HG02973 (cell line): ENCODE data around the gene PTGDS.

ENCODE experiments used
- ATAC-seq: cut with Tn5 transposase; IDR thresholded peaks from one replicate; pipeline ENCODE4 v1.9.1; 2021; ENCODE audit warnings: moderate library complexity; ENCODE audit not compliant: unreplicated experiment

Gene PTGDS

GRCh38 chr9:136972335-136972734, 5.0 kb upstream of the PTGDS start:
- ATAC-seq = no peak

DNA sequence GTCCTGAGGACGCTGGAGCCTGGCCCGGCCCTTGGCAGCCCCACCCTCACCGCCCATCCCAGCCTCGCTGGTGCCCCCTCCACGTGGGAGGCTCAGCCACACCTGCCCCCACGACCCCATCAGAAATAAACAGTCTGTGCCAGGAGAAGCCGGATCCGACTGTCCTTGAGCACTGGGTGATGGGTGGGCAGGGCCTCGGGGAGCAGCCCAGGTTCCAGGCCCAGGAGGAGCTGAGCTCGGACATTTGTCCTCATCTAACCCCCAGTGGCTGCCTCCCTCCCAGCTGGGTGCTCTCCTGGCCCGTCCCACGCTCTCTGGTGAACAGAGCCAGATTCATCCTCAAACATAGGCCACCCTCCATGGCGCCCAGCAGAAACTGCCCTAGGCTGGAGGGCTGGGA, 4.6 kb upstream of the PTGDS start:
- ATAC-seq = no peak

DNA sequence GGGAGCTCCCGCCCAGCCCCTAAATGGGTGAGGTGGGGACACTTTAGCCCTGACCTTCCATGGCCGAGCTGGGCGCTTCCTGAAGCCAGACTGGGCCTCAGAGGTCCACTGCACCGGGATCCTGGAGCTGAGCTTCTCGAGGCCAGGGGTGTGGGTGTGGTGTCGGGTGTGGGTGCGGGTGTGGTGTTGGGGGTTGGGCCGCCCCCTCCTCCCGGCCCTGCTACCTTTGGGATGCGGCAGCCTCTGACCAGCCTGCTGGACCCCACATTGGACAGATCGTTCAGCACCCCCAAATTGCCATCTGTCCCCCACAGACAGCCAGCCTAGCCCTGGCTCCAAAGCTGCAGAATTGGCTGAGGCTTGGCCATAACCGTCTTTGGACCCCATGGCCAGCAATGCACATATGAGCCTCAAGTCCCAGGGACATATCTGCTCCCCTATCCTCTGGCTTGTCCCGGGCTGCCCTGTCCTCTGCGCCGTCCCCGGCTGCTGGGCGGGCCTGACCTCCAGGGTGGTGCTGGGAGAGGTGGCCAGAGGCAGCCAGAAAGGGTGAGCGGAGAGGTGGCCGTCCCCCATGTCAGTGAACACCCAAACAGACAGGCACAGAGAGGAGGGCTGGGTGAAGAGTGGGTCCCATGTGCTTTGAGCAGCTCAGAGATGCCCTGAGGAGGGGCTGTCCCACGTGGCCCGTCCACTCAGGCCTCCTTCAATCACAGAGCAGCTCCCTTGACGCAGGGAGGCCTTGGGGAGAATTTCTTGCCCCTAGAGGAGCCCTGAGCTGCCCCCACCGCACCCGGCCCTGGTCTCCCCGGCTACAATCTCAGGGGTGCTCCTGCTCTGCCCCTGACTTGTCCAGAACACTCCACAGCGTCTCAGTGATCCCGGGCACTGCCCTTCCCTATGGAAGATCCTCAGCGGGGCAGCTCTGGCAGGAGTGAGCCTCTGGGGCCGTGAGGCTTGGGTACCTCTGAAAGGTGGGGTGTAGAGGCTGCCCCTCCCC, 3.4 kb upstream of the PTGDS start:
- no peak for ATAC-seq

- ATAC-seq = no peak
Observed at GRCh38 chr9:136974817-136975535, 2.3 kb upstream of the PTGDS start.

- no peak for ATAC-seq
Observed at GRCh38 chr9:136975644-136976043, 1.7 kb upstream of the PTGDS start.

- ATAC-seq = no peak
Observed at GRCh38 chr9:136977649-136978072, 357 bp downstream of the PTGDS start.

- no peak for ATAC-seq
Observed at GRCh38 chr9:136978073-136978864, 965 bp downstream of the PTGDS start.

DNA sequence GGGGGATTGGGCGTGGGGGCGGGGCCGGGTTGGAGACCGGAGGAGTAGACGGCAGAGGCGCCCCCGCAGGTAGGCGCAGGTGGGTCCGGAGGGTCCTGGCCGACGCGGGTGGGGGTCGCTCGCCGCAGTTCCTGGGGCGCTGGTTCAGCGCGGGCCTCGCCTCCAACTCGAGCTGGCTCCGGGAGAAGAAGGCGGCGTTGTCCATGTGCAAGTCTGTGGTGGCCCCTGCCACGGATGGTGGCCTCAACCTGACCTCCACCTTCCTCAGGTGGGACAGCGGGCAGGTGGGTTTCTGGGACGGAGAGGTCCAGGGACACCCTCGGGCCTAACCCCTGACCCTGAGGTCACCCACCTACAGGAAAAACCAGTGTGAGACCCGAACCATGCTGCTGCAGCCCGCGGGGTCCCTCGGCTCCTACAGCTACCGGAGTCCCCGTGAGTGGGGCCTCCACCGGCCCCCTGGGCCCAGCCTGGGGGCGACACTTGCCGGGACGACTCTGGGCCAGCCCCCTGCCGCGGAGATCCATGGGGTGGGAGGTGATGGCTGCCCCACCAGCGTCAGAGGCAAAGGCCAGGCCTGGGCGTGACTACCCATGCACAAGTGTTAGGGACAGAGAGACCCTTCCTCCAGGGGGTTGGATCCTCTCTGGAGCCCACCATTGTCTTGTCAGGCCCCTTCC, 1.7 kb downstream of the PTGDS start:
- no peak for ATAC-seq

- ATAC-seq = no peak
Observed at GRCh38 chr9:136979769-136980587, 2.7 kb downstream of the PTGDS start.

DNA sequence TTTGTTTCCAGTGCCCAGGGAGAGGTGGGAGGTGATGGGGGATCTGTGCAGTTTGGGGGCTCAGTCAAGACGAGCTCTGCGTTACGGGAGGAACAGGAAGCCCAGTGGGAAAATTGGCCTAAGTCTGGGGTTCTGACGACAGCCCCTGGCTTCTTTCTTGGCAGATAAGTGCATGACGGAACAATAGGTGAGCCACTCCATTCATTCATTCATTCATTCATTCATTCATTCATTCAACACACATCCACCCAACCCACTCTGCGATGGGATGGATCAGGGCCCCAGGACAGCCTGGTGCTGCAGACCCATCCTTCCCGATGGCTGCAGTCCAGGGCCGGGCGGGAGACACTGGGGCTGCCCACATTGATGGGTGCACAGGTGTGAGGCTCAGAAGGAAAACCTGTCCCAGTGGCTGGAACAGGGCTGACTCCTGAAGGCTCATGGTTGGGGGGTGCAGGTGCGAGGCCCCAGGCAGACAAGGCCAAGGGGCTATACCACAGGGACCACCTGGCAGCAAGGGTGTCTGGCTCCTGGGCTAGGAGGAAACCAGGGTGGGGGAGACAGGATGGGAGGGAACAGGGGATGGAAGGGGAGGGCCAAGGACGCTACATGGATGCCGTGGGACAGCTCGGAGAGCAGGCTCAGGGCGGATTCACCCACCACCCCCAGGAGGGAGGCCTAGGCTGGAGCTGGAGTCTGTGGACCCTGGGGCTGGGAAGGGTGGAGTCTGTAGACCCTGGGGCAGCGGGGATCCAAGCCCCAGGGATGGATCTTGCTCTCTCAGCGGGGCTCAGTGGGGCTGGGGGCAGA, 3.6 kb downstream of the PTGDS start:
- no peak for ATAC-seq

DNA sequence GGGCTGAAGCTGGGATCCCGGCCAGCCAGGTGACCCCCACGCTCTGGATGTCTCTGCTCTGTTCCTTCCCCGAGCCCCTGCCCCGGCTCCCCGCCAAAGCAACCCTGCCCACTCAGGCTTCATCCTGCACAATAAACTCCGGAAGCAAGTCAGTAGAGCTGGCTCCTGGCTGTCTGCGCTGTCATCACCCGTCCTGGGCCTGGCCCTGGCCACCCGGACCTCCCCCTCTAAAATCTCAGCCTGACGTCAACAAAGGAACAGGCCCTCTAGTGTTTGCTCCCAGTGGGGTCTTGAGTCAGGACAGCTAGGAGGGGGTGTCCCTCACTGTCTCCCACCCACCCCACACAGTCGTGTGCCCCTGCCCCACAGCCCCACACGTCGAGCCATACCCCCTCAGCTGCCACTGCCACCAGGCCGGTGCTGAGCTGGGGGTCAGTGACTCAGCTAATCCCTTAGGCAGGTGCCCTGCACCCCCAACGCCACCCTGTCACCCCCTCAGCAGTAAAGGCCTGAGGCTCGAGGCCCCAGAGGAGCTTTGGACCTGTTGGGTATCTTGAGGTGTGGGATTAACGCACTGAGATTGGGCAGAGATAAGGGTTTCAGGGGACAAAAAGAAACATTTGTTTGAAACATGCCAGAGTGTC, 4.4 kb downstream of the PTGDS start:
- no peak for ATAC-seq

- ATAC-seq = no peak
Observed at GRCh38 chr9:136982232-136983051, 5.1 kb downstream of the PTGDS start, which contains the start of gene LCNL1. LCNL1 (plus strand) TSS chr9:136982993; CDS start chr9:136983587, 594 bp downstream.

DNA sequence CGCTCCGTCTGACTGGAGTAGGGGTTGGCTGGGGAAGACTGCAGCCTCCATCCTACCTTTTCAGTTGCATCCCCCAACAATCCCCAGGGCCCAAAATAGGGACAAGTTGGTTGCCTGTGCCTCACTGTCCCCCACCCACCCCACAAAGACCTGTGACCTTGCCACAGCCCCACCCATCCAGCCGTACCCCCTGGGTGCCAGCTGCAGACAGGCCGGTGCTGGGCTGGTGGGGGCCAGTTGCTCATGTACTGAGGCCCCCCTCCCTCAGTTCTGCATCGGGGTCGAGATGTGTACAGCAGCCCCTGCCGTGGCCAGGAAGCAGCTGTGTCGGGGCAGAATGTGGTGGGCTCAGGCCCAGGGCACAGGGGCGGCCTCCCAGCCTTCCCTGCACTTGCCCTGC, 5.9 kb downstream of the PTGDS start:
- no peak for ATAC-seq

GRCh38 chr9:136983656-136984314, 6.5 kb downstream of the PTGDS start:
- ATAC-seq = no peak

DNA sequence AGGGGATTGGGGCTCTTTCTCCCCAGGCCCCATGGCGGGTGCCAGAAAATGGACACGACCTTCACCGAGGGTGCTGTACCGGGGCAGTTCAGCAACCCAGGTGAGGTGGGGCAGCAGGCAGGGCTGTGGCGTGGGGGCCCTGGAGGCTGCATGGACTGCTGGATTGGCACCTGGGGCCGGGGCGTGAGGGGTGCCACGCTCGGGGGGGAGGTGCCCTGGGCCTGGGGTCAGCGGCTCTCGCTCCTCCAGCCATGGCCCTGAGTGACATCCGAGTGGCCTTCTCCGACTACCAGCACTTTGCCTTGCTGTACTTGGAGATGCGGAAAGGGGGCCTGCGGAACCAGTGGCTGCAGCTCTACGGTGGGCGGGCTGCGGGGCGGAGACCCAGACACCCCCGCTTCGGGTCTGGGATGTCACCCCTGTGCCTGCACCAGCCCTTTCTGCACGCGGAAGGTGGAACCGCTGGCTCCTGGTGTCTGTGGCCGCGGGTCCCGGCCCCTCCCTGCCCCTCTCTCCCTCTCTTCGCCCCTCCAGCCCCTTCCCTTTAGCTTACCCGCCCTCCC, 7.2 kb downstream of the PTGDS start:
- ATAC-seq = no peak

DNA sequence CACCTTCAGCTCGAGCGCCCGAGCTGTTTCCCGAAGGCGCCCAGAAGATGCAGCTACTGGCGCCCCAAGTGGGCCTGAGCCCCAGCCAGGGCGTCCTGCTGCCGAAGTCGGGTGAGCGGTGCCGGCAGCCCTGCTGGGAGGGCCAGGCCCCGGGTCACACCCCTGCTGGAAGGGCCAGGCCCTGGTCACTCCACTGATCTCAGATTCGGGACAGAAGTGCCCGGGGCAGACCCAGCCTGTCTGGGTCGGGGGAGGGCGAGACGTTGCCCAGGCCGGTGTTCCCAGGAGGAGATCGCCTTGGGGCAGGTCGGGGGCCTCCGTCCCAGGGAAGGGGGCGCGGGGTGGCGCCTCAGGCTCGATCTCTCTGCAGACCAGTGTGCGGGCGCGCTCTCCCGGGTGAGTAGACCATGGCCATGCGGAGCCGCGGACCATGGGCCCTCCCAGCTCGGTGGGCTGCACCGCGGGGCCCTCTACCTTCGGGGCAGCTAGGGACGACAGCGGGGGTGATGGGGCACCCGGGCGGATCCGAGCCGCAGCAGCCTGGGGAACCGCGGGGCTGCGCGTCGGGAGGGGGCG, 7.8 kb downstream of the PTGDS start:
- ATAC-seq = no peak
